Caco-2 (cell line): Measurements from ENCODE around the gene ZMYM3. TPM values are rescaled to one million over a fixed set of nuclear protein-coding genes. Genes with fewer than 3 reads are reported as not detected.
"Not testable (repeated sequence)": the region's sequence is repeated elsewhere in the genome, so short reads cannot be mapped to it uniquely, and the experiment has no call there.

Experiments used
- BruUV-seq: library from RNA; stranded (reverse); fragments of 400-500 nt; replicated peaks from 2 replicates; lab custom pipeline; 2021; lab: Mats Ljungman, UMichigan
- CTCF ChIA-PET: fragments of 300-600 bp; sonication (Branson Sonifier 250); formaldehyde crosslinking; loops from one replicate; lab custom pipeline; 2022; ENCODE audit warnings: antibody characterized with exemption; lab: Charles Lee
- POLR2A ChIA-PET: fragments of 300-600 bp; sonication (Branson Sonifier 250); formaldehyde crosslinking; loops from one replicate; lab custom pipeline; 2022; ENCODE audit warnings: antibody characterized with exemption; lab: Charles Lee
- DNase-seq, 2 experiments: peaks; one replicate each; pipeline versions ENCODE4 v3.0.0 to v3.0.0-alpha.2; 2020 to 2022
- H3K27me3 ChIP-seq: replicated peaks from 2 replicates; pipeline ENCODE4 v1.6.0; 2011; ENCODE audit warnings: low read length; ENCODE audit not compliant: control insufficient read depth, insufficient read depth
- H3K36me3 ChIP-seq: 2 replicates; pipeline ENCODE4 v1.5.1; 2011; ENCODE audit warnings: low read length; ENCODE audit not compliant: control insufficient read depth, insufficient read depth
- H3K4me1 ChIP-seq: fragments of 250-450 bp; sonication (Bioruptor Pico); 2 replicates; pipeline ENCODE4 v1.5.1; 2020; ENCODE audit warnings: mild to moderate bottlenecking
- H3K4me3 ChIP-seq: 2 replicates; pipeline ENCODE4 v1.5.1; 2011; ENCODE audit warnings: low read depth, mild to moderate bottlenecking, control low read depth, low read length
- H3K9me3 ChIP-seq: fragments of 250-450 bp; sonication (Bioruptor Pico); 2 replicates; pipeline ENCODE4 v1.5.1; 2020; ENCODE audit warnings: mild to moderate bottlenecking, moderate library complexity
- H3K27ac Mint-ChIP-seq: one replicate; pipeline ENCODE4 v1.8.0; 2022; ENCODE audit warnings: mixed read lengths; ENCODE audit not compliant: unreplicated experiment
- H3K27me3 Mint-ChIP-seq: one replicate; pipeline ENCODE4 v1.8.0; 2022; ENCODE audit warnings: mixed read lengths; ENCODE audit not compliant: insufficient read depth, unreplicated experiment
- H3K36me3 Mint-ChIP-seq: one replicate; pipeline ENCODE4 v1.8.0; 2022; ENCODE audit warnings: mild to moderate bottlenecking, mixed read lengths; ENCODE audit not compliant: insufficient read depth, unreplicated experiment
- H3K4me1 Mint-ChIP-seq: one replicate; pipeline ENCODE4 v1.8.0; 2022; ENCODE audit warnings: low read depth, mixed read lengths; ENCODE audit not compliant: unreplicated experiment
- H3K4me3 Mint-ChIP-seq: one replicate; pipeline ENCODE4 v1.8.0; 2022; ENCODE audit warnings: mild to moderate bottlenecking, moderate library complexity, mixed read lengths; ENCODE audit not compliant: unreplicated experiment
- H3K9me3 Mint-ChIP-seq: one replicate; pipeline ENCODE4 v1.8.0; 2022; ENCODE audit warnings: mixed read lengths; ENCODE audit not compliant: unreplicated experiment
- intact Hi-C: fragments of 100-400 bp; cut with micrococcal nuclease; formaldehyde crosslinking; loops from one replicate; pipeline ENCODE4 v1.10.0; 2022; ENCODE audit not compliant: unreplicated experiment
- total RNA-seq: library from RNA; stranded (reverse); gene quantifications from 2 replicates; pipeline ENCODE4 v1.2.3, GENCODE V29; 2022
- TF ChIP-seq, protein P1 (sequence below), 2 experiments: fragments of 200-600 bp in 1 of 2; IDR thresholded peaks; 1 replicate in 1 of 2; 2 replicates in 1 of 2; pipeline versions ENCODE4 v1.5.1 to v1.8.0; 2011 to 2022; ENCODE audit warnings: antibody characterized with exemption in 1 of 2, control low read depth in 1 of 2, inconsistent platforms in 1 of 2, low read depth in 1 of 2, low read length in 1 of 2, mild to moderate bottlenecking in 1 of 2, moderate library complexity in 1 of 2; ENCODE audit not compliant: insufficient read depth in 1 of 2, severe bottlenecking in 1 of 2, unreplicated experiment in 1 of 2

Gene ZMYM3
- total RNA-seq, 1 experiment from 2014 or later = 55.1 TPM

DNA sequence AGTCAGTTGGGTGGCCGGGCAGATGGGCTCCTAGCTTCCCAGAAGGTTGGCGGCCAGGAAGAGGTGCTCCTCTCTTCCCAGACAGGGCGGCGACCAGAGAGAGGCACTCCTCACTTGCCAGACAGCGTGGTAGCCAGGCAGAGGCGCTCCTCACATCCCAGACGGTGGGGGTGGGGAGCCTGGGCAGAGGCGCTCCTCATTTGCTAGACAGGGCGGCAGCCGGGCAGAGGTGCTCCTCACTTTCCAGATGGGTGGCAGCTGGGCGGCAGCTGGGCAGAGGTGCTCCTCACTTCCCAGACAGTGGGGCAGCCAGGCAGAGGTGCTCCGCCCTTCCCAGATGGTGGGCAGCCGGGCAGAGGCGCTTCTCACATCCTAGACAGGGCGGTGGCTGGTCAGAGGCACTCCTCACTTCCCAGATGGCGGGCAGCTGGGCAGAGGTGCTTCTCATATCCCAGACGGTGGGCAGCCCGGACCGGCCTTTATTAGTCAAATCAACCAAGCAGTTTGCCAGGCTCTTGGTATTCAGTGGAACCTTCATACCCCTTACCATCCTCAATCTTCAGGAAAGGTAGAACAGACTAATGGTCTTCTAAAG lies 16.0 kb upstream of the ZMYM3 start:
- peaks cover 16% of the 10 kb centered on the region for H3K9me3 Mint-ChIP-seq
- H3K27ac Mint-ChIP-seq = no peak overlapping the region
- DNase-seq = no peak
- H3K9me3 ChIP-seq = no peaks in the 10 kb centered on the region
- H3K4me3 Mint-ChIP-seq = no peak overlapping the region
- H3K36me3 ChIP-seq = no peaks in the 10 kb centered on the region
- intact Hi-C loops = no loop called here
- TF ChIP-seq, protein P1, sequence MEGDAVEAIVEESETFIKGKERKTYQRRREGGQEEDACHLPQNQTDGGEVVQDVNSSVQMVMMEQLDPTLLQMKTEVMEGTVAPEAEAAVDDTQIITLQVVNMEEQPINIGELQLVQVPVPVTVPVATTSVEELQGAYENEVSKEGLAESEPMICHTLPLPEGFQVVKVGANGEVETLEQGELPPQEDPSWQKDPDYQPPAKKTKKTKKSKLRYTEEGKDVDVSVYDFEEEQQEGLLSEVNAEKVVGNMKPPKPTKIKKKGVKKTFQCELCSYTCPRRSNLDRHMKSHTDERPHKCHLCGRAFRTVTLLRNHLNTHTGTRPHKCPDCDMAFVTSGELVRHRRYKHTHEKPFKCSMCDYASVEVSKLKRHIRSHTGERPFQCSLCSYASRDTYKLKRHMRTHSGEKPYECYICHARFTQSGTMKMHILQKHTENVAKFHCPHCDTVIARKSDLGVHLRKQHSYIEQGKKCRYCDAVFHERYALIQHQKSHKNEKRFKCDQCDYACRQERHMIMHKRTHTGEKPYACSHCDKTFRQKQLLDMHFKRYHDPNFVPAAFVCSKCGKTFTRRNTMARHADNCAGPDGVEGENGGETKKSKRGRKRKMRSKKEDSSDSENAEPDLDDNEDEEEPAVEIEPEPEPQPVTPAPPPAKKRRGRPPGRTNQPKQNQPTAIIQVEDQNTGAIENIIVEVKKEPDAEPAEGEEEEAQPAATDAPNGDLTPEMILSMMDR (IDR thresholded peaks at IDR 0.05; ENCODE audit: insufficient read depth in 1 of 2, low read depth in 1 of 2, low read length in 1 of 2, severe bottlenecking in 1 of 2, unreplicated experiment in 1 of 2) = no peak
- ChIA-PET CTCF (interaction anchor here (0.6 kb wide), 1 partner anchor 78 kb away, joined by 3 read pairs; no protein-coding TSS in a partner anchor), POLR2A (no interaction called here)
- peaks cover 5% of the 10 kb centered on the region for H3K36me3 Mint-ChIP-seq
- no peak overlapping the region for H3K4me3 ChIP-seq
- no peaks in the 10 kb centered on the region for H3K4me1 ChIP-seq
- no peaks in the 10 kb centered on the region for H3K4me1 Mint-ChIP-seq
- H3K27me3 Mint-ChIP-seq = no peaks in the 10 kb centered on the region
- no TSS peak for BruUV-seq
- H3K27me3 ChIP-seq = no peaks in the 10 kb centered on the region

DNA sequence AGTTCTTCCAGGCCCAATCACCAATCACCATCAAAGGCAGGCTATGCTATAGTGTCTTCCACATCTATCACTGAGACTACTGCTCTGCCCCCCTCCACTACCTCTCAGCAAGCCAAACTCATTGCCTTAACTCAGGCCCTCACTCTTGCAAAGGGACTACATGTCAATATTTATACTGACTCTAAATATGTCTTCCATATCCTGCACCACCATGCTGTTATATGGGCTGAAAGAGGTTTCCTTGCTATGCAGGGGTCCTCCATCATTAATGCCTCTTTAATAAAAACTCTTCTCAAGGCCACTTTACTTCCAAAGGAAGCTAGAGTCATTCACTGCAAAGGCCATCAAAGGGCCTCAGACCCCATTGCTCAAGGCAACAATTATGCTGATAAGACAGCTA lies 14.7 kb upstream of the ZMYM3 start:
- H3K4me3 Mint-ChIP-seq, BruUV-seq, POLR2A ChIA-PET, H3K4me1 Mint-ChIP-seq, H3K27me3 ChIP-seq, H3K36me3 ChIP-seq, H3K27ac Mint-ChIP-seq, DNase-seq, H3K27me3 Mint-ChIP-seq, intact Hi-C loops, CTCF ChIA-PET, H3K9me3 ChIP-seq, H3K36me3 Mint-ChIP-seq, H3K4me3 ChIP-seq, H3K4me1 ChIP-seq: not testable (repeated sequence)
- peaks cover 16% of the 10 kb centered on the region for H3K9me3 Mint-ChIP-seq

DNA sequence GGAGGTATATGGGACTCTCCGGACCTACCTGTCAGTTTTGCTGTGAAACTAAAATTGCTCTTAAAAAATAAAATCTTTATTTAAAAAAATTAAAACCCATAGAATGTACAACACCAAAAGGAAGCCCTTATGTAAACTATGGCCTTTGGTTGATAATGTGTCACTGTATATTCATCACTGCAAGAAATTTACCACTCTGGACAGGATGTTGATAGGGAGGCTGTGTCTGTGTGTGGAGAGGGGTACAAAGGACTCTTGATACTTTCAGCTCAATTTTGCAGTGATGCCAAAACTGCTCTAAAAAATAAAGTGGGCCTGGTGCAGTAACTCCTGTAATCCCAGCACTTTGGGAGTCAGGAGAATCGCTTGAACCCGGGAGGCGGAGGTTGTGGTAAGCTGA lies 2.9 kb upstream of the ZMYM3 start:
- peaks cover 12% of the 10 kb centered on the region for H3K36me3 Mint-ChIP-seq
- ChIA-PET POLR2A (no interaction called here), CTCF (no interaction called here)
- no peak for DNase-seq
- H3K27me3 ChIP-seq = no peaks in the 10 kb centered on the region
- no TSS peak for BruUV-seq
- no peaks in the 10 kb centered on the region for H3K9me3 Mint-ChIP-seq
- H3K4me1 ChIP-seq = peaks cover 15% of the 10 kb centered on the region; the same call in 1 of the 2 replicates
- H3K36me3 ChIP-seq = no peaks in the 10 kb centered on the region
- H3K9me3 ChIP-seq = no peaks in the 10 kb centered on the region
- TF ChIP-seq, protein P1 (IDR thresholded peaks at IDR 0.05; ENCODE audit: insufficient read depth in 1 of 2, low read depth in 1 of 2, low read length in 1 of 2, severe bottlenecking in 1 of 2, unreplicated experiment in 1 of 2) = no peak
- no peak overlapping the region for H3K4me3 Mint-ChIP-seq
- H3K27me3 Mint-ChIP-seq = no peaks in the 10 kb centered on the region
- H3K4me1 Mint-ChIP-seq = peaks cover 7% of the 10 kb centered on the region
- no peak overlapping the region for H3K4me3 ChIP-seq
- no peak overlapping the region for H3K27ac Mint-ChIP-seq
- intact Hi-C loops = no loop called here
